Neural progenitor cell (in vitro differentiated cells): ENCODE results near the gene PLEKHA5.

Experiments
- EZH2 ChIP-seq: fragments of 200-600 bp; sonication (generic); IDR thresholded peaks from 2 replicates; pipeline ENCODE4 v1.6.1; 2017; ENCODE audit warnings: antibody characterized with exemption, mild to moderate bottlenecking, moderate library complexity
- EZH2phosphoT487 ChIP-seq: fragments of 200-600 bp; sonication (generic); IDR thresholded peaks from 2 replicates; pipeline ENCODE4 v1.6.1; 2017; ENCODE audit warnings: antibody characterized with exemption
- TF ChIP-seq, protein P1 (sequence below): fragments of 200-600 bp; sonication (generic); IDR thresholded peaks from 2 replicates; pipeline ENCODE4 v1.5.1; 2017; ENCODE audit warnings: antibody characterized with exemption, mild to moderate bottlenecking

DNA sequence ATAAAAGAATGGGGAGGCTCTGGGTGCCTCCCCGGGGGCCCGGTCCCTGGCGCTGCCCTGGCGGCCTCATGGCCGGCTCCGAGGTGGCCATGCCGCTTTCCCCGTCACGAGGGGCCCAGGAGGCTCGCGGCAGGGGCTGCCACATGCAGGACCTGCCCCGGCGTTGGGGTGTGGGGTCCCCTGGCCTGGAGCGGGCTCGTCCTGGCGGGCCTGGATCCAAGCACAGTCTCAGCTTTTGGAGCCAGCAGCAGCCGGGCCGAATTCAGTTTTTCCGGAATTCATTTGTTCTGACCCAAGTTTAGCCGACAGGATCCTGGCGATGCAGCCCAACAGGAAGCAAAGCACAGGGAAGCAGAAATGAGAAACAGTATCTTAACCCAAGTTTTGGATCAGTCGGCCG is 283.3 kb downstream of the PLEKHA5 start:
- TF ChIP-seq EZH2, result no peak
- TF ChIP-seq, protein P1, sequence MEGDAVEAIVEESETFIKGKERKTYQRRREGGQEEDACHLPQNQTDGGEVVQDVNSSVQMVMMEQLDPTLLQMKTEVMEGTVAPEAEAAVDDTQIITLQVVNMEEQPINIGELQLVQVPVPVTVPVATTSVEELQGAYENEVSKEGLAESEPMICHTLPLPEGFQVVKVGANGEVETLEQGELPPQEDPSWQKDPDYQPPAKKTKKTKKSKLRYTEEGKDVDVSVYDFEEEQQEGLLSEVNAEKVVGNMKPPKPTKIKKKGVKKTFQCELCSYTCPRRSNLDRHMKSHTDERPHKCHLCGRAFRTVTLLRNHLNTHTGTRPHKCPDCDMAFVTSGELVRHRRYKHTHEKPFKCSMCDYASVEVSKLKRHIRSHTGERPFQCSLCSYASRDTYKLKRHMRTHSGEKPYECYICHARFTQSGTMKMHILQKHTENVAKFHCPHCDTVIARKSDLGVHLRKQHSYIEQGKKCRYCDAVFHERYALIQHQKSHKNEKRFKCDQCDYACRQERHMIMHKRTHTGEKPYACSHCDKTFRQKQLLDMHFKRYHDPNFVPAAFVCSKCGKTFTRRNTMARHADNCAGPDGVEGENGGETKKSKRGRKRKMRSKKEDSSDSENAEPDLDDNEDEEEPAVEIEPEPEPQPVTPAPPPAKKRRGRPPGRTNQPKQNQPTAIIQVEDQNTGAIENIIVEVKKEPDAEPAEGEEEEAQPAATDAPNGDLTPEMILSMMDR, result no peak
- no peak for TF ChIP-seq EZH2phosphoT487
